Retinal pigment epithelial cell (primary cell): ENCODE measurements around the gene PAX5.
A peak's percentile ranks its signal among the peaks of the same experiment; 100 is the strongest.

Experiments
- DNase-seq: peaks from one replicate; pipeline ENCODE4 v3.0.0-alpha.2; 2010; ENCODE audit warnings: low read depth
- H3K4me3 ChIP-seq: 2 replicates; pipeline ENCODE4 v1.5.1; 2011; ENCODE audit warnings: mild to moderate bottlenecking, low read length, control low read depth, moderate library complexity
- TF ChIP-seq, protein P1 (sequence below): conservative IDR thresholded peaks from 2 replicates; pipeline ENCODE4 v1.5.1; 2011; ENCODE audit warnings: low read depth, low read length, control low read depth, inconsistent platforms

Gene PAX5

DNA sequence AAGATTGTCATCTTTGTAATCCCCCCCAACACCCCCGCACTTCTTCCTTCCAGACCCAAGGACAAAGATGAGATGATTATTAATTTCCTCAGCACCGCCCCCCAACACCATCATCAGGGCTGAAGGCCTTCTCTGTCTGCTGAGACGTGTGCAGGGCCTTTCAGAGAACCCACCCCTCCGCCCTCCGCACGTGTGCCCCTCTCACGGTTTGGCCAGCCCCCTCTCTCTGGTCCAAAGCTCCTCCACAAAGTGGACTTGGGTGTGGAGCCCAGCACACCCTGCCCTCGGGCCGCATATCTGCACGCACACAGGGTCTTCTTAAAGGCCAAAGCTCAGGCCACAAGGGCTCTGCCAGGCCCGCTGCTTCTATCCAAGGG lies 32.0 kb downstream of the PAX5 start:
- TF ChIP-seq, protein P1, sequence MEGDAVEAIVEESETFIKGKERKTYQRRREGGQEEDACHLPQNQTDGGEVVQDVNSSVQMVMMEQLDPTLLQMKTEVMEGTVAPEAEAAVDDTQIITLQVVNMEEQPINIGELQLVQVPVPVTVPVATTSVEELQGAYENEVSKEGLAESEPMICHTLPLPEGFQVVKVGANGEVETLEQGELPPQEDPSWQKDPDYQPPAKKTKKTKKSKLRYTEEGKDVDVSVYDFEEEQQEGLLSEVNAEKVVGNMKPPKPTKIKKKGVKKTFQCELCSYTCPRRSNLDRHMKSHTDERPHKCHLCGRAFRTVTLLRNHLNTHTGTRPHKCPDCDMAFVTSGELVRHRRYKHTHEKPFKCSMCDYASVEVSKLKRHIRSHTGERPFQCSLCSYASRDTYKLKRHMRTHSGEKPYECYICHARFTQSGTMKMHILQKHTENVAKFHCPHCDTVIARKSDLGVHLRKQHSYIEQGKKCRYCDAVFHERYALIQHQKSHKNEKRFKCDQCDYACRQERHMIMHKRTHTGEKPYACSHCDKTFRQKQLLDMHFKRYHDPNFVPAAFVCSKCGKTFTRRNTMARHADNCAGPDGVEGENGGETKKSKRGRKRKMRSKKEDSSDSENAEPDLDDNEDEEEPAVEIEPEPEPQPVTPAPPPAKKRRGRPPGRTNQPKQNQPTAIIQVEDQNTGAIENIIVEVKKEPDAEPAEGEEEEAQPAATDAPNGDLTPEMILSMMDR: no peak
- DNase-seq: no peak
- H3K4me3 ChIP-seq: no peak overlapping the region

- no peak overlapping the region for H3K4me3 ChIP-seq
- TF ChIP-seq, protein P1: no peak
- DNase-seq: no peak
Observed at GRCh38 chr9:37001459-37001858, 32.6 kb downstream of the PAX5 start.

DNA sequence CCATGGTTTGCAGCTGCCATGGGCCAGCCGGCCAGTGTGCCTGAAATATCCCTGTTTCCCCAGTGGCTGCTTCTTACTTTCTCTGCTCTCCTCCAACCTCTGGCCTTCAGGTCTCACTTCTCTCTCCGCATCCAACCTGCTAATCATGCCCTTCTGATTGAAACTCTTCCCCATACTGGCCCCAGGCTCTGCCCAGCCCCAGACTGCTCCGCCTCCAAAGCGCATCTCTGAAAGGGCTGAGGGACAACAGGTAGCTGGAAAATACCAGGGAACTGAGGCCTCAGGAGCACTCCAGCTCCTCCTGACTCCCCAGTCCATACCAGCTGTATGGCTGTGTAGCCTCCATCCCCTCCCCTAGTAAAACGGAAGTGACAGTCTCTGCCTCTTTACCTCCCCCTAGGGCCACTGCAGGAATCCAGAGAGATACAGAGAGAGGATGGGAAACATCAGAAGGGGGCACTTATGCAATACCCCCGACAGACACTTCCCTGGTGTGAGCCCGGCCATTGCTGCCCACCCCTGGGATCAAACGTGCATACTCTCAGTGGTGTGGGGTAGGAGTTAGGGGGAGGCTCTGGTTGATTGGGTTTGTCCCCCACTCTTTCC lies 34.2 kb downstream of the PAX5 start:
- no peak overlapping the region for H3K4me3 ChIP-seq
- TF ChIP-seq, protein P1: no peak
- no peak for DNase-seq

- TF ChIP-seq, protein P1: no peak
- no peak overlapping the region for H3K4me3 ChIP-seq
- DNase-seq: no peak
Observed at GRCh38 chr9:36997414-36997813, 36.7 kb downstream of the PAX5 start.

DNA sequence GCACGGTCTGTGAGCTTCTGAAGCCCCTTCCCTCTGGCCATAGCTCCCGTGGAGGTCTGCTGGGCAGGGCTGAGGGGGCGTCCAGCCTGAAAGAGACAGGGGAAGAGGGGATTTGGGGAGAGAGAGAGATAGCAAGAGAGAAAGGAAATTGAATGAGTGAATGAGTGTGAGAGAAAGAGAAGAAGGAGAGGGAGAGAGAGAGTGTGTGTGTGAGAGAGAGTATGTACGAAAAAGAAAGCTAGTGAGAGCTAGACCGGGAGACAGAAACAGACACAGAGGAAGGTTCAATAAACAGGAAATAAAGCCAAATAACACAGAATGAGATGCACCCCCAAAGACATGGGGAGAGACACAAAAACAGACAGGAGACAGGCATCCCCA lies 37.4 kb downstream of the PAX5 start:
- no peak overlapping the region for H3K4me3 ChIP-seq
- TF ChIP-seq, protein P1: no peak
- no peak for DNase-seq

GRCh38 chr9:36995927-36996705 lies 38.0 kb downstream of the PAX5 start:
- no peak overlapping the region for H3K4me3 ChIP-seq
- no peak for DNase-seq
- TF ChIP-seq, protein P1: peak; percentile 85
